ENCODE results near the gene CRHR1. TPM values are rescaled to one million over a fixed set of nuclear protein-coding genes. Genes with fewer than 3 reads are reported as not detected.

Gene CRHR1
- polyA plus RNA-seq, 1 donor (not counting 4 experiments of a cell fraction or from before 2014, with no cell fraction given): not detected

DNA sequence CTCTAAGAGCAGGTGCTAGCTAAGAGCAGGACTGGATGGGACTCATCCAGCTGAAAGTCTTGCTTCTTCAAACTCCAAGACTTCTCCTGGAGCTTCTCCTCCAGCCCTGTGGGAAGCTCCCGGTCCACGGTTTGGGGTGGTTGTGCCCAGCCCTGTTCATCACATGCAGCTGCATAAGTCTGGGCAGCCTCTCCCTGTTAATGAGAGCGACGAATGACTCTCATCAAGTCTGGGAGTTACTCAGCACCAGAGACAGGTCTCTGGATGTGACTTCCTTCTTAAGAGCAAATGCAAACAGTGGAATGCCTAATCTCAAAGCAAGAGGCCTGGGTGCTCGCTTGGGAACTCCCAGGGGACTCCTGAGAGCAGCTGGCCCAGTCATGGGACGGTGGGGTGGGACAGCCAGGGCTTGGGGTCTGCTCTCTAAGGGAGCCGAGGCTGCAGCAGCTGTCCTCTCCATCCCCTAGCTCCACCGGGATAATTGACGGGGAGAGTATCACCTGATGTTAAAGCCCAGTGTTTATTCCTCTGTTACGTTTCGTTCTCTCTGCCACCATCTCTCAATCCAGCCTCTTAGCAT lies 35.3 kb upstream of the CRHR1 start:
- Histone ChIP-seq H3K4me3 (ENCODE audit: control insufficient read depth in 2 of 3, extremely low read depth in 1 of 3, insufficient read depth in 2 of 3, low read depth in 1 of 3, low read length in 3 of 3) (no peak overlapping the region), H3K9ac (ENCODE audit: control insufficient read depth, extremely low read depth, insufficient read depth, low read length) (no peak overlapping the region), H3K9me3 (ENCODE audit: control insufficient read depth, low read depth, low read length) (no peaks in the 10 kb centered on the region), H2AFZ (ENCODE audit: control insufficient read depth, low read length) (no peak overlapping the region), H3K27ac (ENCODE audit: control insufficient read depth, insufficient read depth, low read length) (no peak overlapping the region), H3K27me3 (ENCODE audit: control insufficient read depth, extremely low read depth, insufficient read depth, low read length) (peaks cover 13% of the 10 kb centered on the region), H3K79me2 (ENCODE audit: control insufficient read depth, insufficient read depth, low read length) (no peaks in the 10 kb centered on the region), H4K20me1 (ENCODE audit: control insufficient read depth, extremely low read depth, insufficient read depth, low read length) (no peaks in the 10 kb centered on the region), H3K9me1 (ENCODE audit: control insufficient read depth, extremely low read depth, insufficient read depth, low read length) (no peaks in the 10 kb centered on the region), H3K4me2 (ENCODE audit: control insufficient read depth, extremely low read depth, insufficient read depth, low read depth, low read length) (no peak overlapping the region), H3K36me3 (ENCODE audit: control insufficient read depth in 2 of 2, extremely low read depth in 1 of 2, insufficient read depth in 2 of 2, low read length in 2 of 2) (no peaks in the 10 kb centered on the region), H3K4me1 (ENCODE audit: control insufficient read depth, extremely low read depth, insufficient read depth, low read length) (no peaks in the 10 kb centered on the region)
- no peak for DNase-seq (ENCODE audit: low read depth, low spot score)
- dilution Hi-C loops (cut with MboI; ENCODE audit: extremely low pct_ligation_motif_present, low sequenced_read_pairs): no loop called here
- TF ChIP-seq, protein P1, sequence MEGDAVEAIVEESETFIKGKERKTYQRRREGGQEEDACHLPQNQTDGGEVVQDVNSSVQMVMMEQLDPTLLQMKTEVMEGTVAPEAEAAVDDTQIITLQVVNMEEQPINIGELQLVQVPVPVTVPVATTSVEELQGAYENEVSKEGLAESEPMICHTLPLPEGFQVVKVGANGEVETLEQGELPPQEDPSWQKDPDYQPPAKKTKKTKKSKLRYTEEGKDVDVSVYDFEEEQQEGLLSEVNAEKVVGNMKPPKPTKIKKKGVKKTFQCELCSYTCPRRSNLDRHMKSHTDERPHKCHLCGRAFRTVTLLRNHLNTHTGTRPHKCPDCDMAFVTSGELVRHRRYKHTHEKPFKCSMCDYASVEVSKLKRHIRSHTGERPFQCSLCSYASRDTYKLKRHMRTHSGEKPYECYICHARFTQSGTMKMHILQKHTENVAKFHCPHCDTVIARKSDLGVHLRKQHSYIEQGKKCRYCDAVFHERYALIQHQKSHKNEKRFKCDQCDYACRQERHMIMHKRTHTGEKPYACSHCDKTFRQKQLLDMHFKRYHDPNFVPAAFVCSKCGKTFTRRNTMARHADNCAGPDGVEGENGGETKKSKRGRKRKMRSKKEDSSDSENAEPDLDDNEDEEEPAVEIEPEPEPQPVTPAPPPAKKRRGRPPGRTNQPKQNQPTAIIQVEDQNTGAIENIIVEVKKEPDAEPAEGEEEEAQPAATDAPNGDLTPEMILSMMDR (optimal IDR thresholded peaks at IDR 0.05 in 1 of 3, IDR thresholded peaks at IDR 0.05 in 1 of 3, conservative IDR thresholded peaks at IDR 0.05 in 1 of 3; ENCODE audit: extremely low read depth in 1 of 3, insufficient read depth in 2 of 3, low read length in 3 of 3): no peak
- TF ChIP-seq EZH2 (IDR thresholded peaks at IDR 0.05; ENCODE audit: low read length): no peak
- FAIRE-seq: no peak

DNA sequence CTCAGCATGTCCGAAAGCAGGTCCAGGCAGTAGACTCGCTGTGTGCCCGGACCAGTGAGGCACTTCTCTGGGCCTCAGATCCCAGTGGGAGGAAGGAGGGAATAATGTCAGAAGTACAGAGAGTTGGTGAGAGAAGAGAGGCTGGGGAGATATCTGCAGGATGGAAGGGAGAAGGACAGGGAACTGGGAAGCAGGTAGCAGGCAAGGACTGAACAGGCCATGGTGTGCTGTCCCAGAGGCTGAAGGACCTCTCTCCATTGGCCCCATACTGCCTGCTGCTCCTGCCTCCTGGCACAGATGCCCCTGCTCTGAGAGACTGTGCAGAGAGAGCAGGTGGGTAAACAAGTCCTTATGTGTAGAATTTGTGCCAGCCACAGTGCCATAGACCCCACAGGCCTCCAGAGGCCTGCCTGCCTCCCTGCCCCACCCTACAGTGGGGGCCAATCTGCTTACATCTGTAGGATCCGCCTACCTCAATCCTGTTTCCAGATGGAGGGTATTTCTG lies 34.2 kb upstream of the CRHR1 start:
- Histone ChIP-seq H4K20me1 (ENCODE audit: control insufficient read depth, extremely low read depth, insufficient read depth, low read length) (no peaks in the 10 kb centered on the region), H3K4me1 (ENCODE audit: control insufficient read depth, extremely low read depth, insufficient read depth, low read length) (no peaks in the 10 kb centered on the region), H3K79me2 (ENCODE audit: control insufficient read depth, insufficient read depth, low read length) (no peaks in the 10 kb centered on the region), H3K27ac (ENCODE audit: control insufficient read depth, insufficient read depth, low read length) (no peak overlapping the region), H3K36me3 (ENCODE audit: control insufficient read depth in 2 of 2, extremely low read depth in 1 of 2, insufficient read depth in 2 of 2, low read length in 2 of 2) (no peaks in the 10 kb centered on the region), H3K27me3 (ENCODE audit: control insufficient read depth, extremely low read depth, insufficient read depth, low read length) (peaks cover 13% of the 10 kb centered on the region), H3K4me2 (ENCODE audit: control insufficient read depth, extremely low read depth, insufficient read depth, low read depth, low read length) (no peak overlapping the region), H3K9me3 (ENCODE audit: control insufficient read depth, low read depth, low read length) (no peaks in the 10 kb centered on the region), H2AFZ (ENCODE audit: control insufficient read depth, low read length) (no peak overlapping the region), H3K9ac (ENCODE audit: control insufficient read depth, extremely low read depth, insufficient read depth, low read length) (no peak overlapping the region), H3K4me3 (ENCODE audit: control insufficient read depth in 2 of 3, extremely low read depth in 1 of 3, insufficient read depth in 2 of 3, low read depth in 1 of 3, low read length in 3 of 3) (no peak overlapping the region), H3K9me1 (ENCODE audit: control insufficient read depth, extremely low read depth, insufficient read depth, low read length) (no peaks in the 10 kb centered on the region)
- TF ChIP-seq, protein P1 (optimal IDR thresholded peaks at IDR 0.05 in 1 of 3, IDR thresholded peaks at IDR 0.05 in 1 of 3, conservative IDR thresholded peaks at IDR 0.05 in 1 of 3; ENCODE audit: extremely low read depth in 1 of 3, insufficient read depth in 2 of 3, low read length in 3 of 3): no peak
- TF ChIP-seq EZH2 (IDR thresholded peaks at IDR 0.05; ENCODE audit: low read length): no peak
- DNase-seq (ENCODE audit: low read depth, low spot score) (no peak), FAIRE-seq (no peak)
- dilution Hi-C loops (cut with MboI; ENCODE audit: extremely low pct_ligation_motif_present, low sequenced_read_pairs): no loop called here

Measured in keratinocyte (primary cell).